GM21825 (cell line): Measurements from ENCODE around the gene SLC16A1.
A peak's percentile ranks its signal among the peaks of the same experiment; 100 is the strongest.
"Not testable (repeated sequence)": the region's sequence is repeated elsewhere in the genome, so short reads cannot be mapped to it uniquely, and the experiment has no call there.

ENCODE experiments used
- ATAC-seq: cut with Tn5 transposase; IDR thresholded peaks from one replicate; pipeline ENCODE4 v1.9.1; 2021; ENCODE audit warnings: mild to moderate bottlenecking, moderate library complexity; ENCODE audit not compliant: unreplicated experiment

Gene SLC16A1

GRCh38 chr1:112955773-112956543 is at the start of gene SLC16A1:
Gene SLC16A1 (minus strand): TSS chr1:112956196. CDS start chr1:112929308, 26,888 bp downstream.
- peak; percentile 63 for ATAC-seq

- no peak for ATAC-seq
Measured at GRCh38 chr1:113003751-113004690, 48.0 kb upstream of the SLC16A1 start.

GRCh38 chr1:113002297-113002696 is 46.3 kb upstream of the SLC16A1 start:
- ATAC-seq = no peak

- no peak for ATAC-seq
Measured at GRCh38 chr1:112998592-112999235, 42.7 kb upstream of the SLC16A1 start.

- ATAC-seq = no peak
Measured at GRCh38 chr1:112997781-112998180, 41.8 kb upstream of the SLC16A1 start.

GRCh38 chr1:112995890-112996289 is 39.9 kb upstream of the SLC16A1 start:
- no peak for ATAC-seq

- ATAC-seq = not testable (repeated sequence)
Measured at GRCh38 chr1:112995021-112995420, 39.0 kb upstream of the SLC16A1 start.

- ATAC-seq = no peak
Measured at GRCh38 chr1:112992780-112993179, 36.8 kb upstream of the SLC16A1 start.

- ATAC-seq = no peak
Measured at GRCh38 chr1:112991402-112992120, 35.6 kb upstream of the SLC16A1 start.

- ATAC-seq = no peak
Measured at GRCh38 chr1:112990271-112990670, 34.3 kb upstream of the SLC16A1 start.

- no peak for ATAC-seq
Measured at GRCh38 chr1:112988367-112988766, 32.4 kb upstream of the SLC16A1 start.

GRCh38 chr1:112985123-112985522 is 29.1 kb upstream of the SLC16A1 start:
- ATAC-seq = no peak

- ATAC-seq = no peak
Measured at GRCh38 chr1:112983537-112984131, 27.6 kb upstream of the SLC16A1 start.

- no peak for ATAC-seq
Measured at GRCh38 chr1:112982853-112983536, 27.0 kb upstream of the SLC16A1 start.

- no peak for ATAC-seq
Measured at GRCh38 chr1:112982328-112982727, 26.3 kb upstream of the SLC16A1 start.

GRCh38 chr1:112981834-112982233 is 25.8 kb upstream of the SLC16A1 start:
- not testable (repeated sequence) for ATAC-seq

- no peak for ATAC-seq
Measured at GRCh38 chr1:112981426-112981825, 25.4 kb upstream of the SLC16A1 start.

- ATAC-seq = no peak
Measured at GRCh38 chr1:112975336-112975735, 19.3 kb upstream of the SLC16A1 start.

- no peak for ATAC-seq
Measured at GRCh38 chr1:112974646-112975045, 18.6 kb upstream of the SLC16A1 start.

GRCh38 chr1:112973788-112974187 is 17.8 kb upstream of the SLC16A1 start:
- ATAC-seq = no peak
